Superior temporal gyrus (tissue), 1 donor: ENCODE measurements around the gene ARMH3.
"Not testable (repeated sequence)": the region's sequence is repeated elsewhere in the genome, so short reads cannot be mapped to it uniquely, and the experiment has no call there.

Experiments used
- DNase-seq: peaks from one replicate; pipeline ENCODE4 v3.0.0-alpha.2; 2016; ENCODE audit errors: extremely low spot score

Gene ARMH3

GRCh38 chr10:101986624-101986971, 69.4 kb downstream of the ARMH3 start:
- DNase-seq = no peak

- not testable (repeated sequence) for DNase-seq
These were observed 75.3 kb downstream of the ARMH3 start for GRCh38 chr10:101980677-101981076.

GRCh38 chr10:101974091-101974971, 81.6 kb downstream of the ARMH3 start:
- DNase-seq = no peak

- no peak for DNase-seq
These were observed 83.2 kb downstream of the ARMH3 start for GRCh38 chr10:101972761-101973160.

- no peak for DNase-seq
These were observed 86.5 kb downstream of the ARMH3 start for GRCh38 chr10:101969412-101969922.

- DNase-seq = no peak
These were observed 87.0 kb downstream of the ARMH3 start for GRCh38 chr10:101968940-101969321.

GRCh38 chr10:101968286-101968939, 87.6 kb downstream of the ARMH3 start:
- no peak for DNase-seq

GRCh38 chr10:101967713-101968112, 88.3 kb downstream of the ARMH3 start:
- no peak for DNase-seq

- no peak for DNase-seq
These were observed 88.9 kb downstream of the ARMH3 start for GRCh38 chr10:101967119-101967518.

- no peak for DNase-seq
These were observed 90.8 kb downstream of the ARMH3 start for GRCh38 chr10:101965075-101965765.

GRCh38 chr10:101961591-101962498, 94.1 kb downstream of the ARMH3 start:
- no peak for DNase-seq

- no peak for DNase-seq
These were observed 95.0 kb downstream of the ARMH3 start for GRCh38 chr10:101960879-101961395.

- no peak for DNase-seq
These were observed 96.5 kb downstream of the ARMH3 start for GRCh38 chr10:101959346-101959916.

- no peak for DNase-seq
These were observed 97.3 kb downstream of the ARMH3 start for GRCh38 chr10:101958691-101959090.

- DNase-seq = no peak
These were observed 99.1 kb downstream of the ARMH3 start for GRCh38 chr10:101956898-101957297.

GRCh38 chr10:101956117-101956516, 99.9 kb downstream of the ARMH3 start:
- DNase-seq = peak; percentile 65

- no peak for DNase-seq
These were observed 103.8 kb downstream of the ARMH3 start for GRCh38 chr10:101952191-101952590.

GRCh38 chr10:101950213-101950612, 105.8 kb downstream of the ARMH3 start:
- no peak for DNase-seq

- no peak for DNase-seq
These were observed 114.1 kb downstream of the ARMH3 start for GRCh38 chr10:101941871-101942270.

- DNase-seq = no peak
These were observed 115.1 kb downstream of the ARMH3 start for GRCh38 chr10:101940916-101941315.

- peak; percentile 57 for DNase-seq
These were observed 116.2 kb downstream of the ARMH3 start for GRCh38 chr10:101939729-101940128.
